Stimulated activated CD8-positive, alpha-beta memory T cell treated with anti-CD3 and anti-CD28 coated beads, Interleukin-15, amount 100 ng/mL, for 24 hours (primary cell): Measurements from ENCODE around the gene TMEM258.

Source experiments
- DNase-seq: peaks from one replicate; pipeline ENCODE4 v3.0.0-alpha.2; 2020; ENCODE audit warnings: low read depth

The TMEM258 gene

DNA sequence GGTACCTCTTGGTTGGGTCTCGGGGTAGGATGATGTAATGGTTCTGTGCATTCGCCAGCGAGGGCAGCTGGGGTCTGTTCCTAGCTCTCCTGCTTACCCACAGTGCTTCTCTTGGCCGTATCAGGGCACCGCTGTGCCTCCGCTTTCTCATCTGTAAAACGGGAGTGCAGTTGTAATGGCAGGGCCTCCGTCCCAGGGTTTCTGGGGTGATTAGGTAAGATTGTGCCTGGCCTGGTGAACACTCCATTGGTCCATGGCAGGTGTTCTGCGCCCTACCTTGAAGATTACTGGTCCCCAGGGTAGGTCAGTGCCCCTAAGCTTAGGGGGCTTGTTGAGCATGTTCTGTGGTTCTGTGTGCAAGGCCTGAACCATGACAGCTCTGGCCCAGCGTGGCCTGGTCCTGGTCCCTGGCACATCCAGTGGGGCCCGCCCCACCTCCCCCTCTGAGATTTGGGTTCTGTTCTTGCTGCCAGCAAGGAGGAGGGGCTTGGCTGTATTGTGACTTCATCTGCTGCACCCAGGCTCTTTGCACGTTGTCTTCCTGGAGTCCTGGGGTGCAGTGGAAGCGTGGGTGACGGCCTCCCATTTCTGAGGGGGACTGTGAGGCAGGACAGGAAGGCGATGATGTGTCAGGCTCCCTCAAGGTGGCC, 35.1 kb downstream of the TMEM258 start:
- DNase-seq = no peak

DNA sequence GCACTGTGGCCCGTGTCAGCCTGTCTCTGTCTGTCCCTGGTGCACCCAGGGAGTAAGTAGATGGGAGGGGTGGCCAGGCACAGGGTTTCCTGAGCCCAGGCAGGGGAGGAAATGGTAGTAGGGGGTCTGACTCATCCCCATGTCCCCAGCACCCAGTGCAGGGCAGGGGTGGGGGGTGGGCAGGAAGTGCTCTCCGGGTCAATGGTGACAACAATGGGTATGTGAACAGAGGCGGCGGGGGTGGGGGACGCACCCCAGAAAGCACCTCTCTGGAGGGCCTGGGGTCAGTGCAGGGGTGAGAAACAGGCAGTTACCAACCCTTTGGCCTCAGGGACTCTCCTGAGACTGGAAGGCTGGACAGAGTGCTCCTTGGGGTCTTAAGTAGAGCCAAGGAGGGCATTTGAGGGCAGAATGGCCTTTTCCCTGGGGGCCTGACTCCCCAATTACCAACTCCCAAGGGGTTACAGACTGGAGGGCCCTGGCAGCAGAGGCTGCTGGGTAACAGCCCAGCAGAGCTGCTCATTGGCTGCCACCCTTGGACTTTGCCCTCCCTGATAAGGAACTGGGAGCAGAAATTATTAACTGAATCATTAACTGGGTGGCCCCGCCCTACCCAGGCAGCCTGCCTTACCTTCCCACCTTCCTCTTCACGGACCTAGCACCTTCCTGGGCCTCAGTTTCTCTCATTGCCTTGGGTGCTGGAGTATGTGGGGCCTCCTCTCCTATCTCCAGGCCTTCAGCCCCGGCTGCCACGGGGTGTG, 35.8 kb downstream of the TMEM258 start:
- DNase-seq = no peak

DNA sequence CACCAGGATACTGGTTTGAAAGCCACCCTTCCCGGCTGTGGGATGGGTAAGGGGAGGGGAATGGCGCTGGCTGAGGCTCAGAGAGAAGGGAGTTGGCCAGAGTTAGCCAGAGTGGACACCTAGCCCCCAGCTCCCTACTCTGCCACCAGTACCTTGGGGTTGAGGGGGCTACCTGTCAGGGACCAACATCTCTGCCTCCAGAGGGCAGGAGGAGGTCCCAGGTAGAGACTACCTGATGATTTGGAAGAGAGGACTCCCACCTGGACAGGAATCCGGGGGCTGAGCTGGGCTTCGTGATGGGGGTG, 36.3 kb downstream of the TMEM258 start:
- no peak for DNase-seq

DNA sequence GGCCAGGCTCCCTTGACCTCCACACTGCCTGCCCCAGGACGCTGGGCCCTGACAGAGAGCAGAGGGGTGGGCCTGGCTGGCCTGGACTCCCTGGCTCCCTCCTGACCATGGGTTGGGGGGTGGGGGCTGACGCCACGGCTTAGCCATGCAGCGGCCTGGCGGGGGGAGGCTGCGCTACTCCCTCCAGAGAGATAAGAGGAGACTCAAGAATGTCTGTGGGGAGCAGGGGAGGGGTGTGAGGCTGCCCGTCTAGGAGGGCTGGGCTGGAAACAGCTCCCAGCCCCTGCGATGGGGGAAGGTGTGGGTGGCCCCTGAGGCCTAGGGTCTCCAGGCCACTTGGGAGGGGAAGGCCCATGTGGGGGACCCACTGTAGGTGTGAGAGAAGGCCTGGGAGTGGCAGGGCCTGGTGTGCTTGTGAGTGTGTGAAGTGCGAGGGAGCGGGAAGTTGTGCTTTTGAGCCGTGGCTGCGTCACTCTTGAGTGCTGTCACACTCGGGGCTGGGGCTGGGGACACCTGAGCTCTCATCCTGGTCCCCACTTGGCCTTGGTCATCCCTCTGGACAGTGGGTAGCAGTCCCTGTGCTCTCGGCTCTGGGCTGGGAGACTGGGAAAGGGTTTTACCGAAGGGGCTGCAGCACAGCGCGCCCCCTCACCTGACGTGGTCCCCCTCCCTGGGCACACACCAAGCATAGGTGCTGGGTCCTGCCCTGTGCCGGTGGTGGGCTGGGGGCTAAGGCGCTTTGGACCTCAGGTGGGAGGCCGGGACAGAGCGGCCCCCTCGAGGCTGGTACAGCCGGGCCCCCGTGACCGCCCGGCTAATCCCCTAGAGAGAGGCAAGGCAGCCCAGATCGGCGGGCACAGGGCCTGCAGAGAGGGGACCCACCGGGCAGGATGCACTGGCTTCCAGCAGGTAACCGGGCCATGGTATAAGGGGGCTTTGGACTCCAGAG, 37.6 kb downstream of the TMEM258 start:
- no peak for DNase-seq

DNA sequence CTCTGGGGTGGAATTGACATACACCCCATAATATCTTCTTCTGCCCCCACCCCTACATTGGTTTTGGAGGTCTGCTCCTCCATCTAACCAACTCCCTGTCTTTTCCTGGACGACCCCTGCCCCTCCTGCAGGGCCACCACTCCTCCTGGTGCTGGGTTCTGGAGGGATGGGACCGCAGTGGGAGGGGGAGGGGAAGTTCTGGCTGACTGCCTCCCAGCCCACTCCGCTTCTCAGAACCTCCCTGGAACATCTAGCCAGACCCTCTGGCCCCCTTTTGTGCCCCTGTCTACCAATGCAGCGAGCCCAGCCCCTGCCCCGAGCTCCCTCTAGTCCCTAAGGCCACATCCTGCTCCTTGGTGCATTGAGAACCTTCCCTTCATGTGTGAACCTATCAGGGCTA, 38.7 kb downstream of the TMEM258 start:
- DNase-seq = no peak

DNA sequence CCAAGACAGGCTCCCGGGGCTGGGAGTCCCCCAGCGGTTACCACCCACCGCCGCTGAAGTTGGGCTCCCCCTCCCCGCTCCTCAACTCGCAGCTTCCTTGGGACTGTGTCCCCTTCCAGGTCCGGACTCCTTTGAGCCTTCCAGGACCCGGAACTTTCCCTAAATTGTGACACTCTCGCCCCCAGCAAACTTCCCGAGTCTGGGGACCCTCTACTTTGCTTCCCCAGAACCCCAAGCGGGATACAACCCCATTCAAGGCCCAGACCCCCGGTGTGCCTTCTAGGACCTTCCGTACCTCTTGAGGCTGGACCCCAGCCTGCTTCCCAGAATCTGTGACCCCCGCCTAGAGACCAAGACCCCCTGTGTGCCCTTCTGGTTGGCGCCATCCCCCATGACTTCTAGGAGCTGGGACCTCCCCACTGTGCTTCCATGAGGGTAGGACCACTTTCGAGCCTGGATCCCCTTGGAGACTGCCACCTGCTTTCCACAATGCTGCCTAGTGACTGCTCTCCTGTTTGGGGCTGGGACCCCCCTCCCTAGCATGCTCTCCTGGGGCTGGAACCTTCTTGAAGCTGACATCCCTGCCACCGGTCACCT, 39.4 kb downstream of the TMEM258 start:
- no peak for DNase-seq

DNA sequence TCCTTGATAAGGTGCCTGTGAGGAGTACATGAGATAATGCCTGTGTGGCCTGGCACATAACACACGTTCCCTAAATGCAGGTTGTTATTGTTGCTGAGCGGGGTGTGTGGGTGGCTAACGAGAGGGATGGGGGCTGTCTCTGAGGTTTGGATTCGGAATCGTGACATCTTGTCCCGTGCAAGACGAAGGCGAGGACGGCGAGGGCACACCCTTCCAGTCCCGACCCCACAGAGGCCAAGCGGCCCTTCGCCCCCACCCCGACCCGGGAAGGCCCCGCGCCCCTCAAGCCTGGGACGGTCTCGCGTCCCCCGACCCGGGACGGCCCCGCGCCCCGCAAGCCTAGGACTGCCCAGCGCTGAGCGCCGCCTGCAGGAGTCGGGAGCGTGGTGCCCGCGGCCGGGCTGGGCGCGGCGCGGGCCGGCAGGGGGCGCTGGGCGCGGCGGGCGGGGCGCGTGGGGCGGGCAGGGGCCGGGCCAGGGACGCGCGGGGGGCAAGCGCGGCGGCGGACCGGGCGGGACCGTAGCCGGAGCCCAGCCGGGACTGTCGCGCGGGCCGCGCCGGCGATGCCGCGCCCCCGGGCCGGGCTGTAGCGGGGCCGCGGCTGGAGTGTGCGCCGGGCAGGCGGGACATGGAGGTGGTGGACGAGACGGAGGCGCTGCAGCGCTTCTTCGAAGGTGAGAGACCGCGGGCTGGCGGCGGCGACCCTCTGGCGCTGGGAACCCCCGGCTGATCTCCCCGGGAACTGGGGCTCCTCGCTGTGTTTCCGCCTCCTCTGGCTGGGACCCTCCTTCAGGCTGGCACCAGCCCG, 40.1 kb downstream of the TMEM258 start, which contains the start of gene MYRF:
Gene MYRF (plus strand): TSS at position 520 of the 808 bp plus-strand sequence. CDS start 109 bp downstream, at position 629.
- peak; percentile 39 for DNase-seq

DNA sequence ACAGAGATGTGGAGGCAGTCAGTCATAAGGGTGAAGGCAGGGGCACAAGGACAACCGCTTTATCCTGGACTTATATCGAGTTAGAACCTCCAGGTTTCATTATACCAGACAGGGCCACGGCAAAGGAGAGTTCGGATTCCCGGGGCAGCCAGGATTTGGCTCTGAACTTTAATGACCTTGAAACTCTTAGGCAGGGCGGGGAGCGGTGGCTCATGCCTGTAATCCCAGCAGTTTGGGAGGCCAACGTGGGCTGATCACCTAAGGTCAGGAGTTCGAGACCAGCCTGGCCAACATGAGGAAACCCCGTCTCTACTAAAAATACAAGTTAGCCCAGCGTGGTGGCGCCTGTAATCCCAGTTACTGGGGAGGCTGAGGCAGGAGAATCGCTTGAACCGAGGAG, 41.0 kb downstream of the TMEM258 start:
- no peak for DNase-seq

DNA sequence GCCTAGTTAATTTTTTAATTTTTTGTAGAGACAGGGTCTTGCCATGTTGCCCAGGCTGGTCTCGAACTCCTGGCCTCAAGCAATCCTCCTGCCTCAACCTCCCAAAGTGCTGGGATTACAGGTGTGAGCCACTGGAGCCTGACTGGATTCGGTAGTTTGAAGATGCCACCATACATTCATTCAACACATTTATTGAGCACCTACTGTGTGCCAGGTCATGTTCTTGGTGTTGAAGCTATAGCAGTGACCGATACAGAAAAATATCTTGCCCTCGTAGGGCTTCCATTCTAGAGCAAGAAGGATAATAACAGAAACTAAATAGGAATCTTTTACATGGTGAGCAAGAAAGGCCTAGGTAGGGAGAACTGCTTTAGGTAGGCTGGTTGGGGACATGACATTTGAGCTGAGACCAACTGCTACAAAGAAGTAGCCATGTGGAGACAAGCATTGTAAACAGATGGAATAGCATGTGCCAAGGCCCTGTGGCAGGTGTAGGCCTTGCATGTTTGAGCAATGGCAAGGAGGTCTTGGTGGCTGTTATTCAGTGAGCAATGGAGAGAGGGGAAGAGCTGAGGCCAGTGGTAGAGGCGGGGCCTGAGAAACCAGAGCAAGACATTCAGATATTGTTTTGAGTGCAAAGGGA, 41.6 kb downstream of the TMEM258 start:
- DNase-seq = no peak

DNA sequence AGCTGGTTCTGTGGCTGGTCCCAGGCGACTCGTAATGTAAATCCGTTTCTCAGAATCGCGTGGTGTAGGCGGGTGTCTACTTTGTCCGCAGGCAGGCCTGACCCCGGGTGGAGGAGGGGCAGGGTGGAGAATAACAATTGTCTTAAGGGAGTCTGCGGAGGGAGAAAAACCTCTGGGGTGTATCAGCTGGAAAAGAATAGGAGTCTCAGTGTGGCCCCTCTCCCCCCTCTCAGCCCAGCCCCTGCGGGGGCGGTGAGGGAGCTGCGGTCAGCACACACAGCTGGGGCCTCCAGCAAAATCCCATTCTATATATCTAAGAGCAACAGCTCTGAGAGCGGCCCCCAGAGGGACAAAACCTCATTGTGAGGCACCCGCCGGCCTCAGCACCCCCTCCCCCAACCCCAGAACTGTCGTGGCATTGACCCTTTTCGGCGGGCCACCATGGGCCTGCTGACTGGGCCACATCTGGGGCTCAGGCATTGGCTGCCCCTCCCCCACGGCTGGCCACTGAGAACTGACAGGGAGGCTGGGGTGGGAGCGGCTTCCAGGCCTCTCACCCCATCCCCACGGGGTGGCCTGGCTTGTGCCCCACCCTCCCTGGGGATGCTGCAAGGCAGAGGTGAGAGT, 42.7 kb downstream of the TMEM258 start:
- DNase-seq = no peak

DNA sequence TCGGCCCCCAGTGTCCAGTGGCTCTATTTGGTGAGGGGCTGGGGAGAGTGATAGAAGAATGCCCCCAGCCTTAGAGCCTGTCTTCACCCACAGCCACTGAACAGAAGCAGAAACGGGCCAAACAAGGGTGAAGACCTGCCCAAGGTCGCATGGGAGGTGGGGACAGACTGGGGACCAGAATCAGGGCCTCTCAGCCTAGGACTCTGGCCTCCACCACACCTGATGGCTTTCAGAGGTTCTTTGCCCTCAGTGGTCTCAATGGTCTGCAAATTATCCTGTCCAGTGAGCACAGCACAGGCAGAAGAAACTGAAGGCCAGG, 44.5 kb downstream of the TMEM258 start:
- no peak for DNase-seq

DNA sequence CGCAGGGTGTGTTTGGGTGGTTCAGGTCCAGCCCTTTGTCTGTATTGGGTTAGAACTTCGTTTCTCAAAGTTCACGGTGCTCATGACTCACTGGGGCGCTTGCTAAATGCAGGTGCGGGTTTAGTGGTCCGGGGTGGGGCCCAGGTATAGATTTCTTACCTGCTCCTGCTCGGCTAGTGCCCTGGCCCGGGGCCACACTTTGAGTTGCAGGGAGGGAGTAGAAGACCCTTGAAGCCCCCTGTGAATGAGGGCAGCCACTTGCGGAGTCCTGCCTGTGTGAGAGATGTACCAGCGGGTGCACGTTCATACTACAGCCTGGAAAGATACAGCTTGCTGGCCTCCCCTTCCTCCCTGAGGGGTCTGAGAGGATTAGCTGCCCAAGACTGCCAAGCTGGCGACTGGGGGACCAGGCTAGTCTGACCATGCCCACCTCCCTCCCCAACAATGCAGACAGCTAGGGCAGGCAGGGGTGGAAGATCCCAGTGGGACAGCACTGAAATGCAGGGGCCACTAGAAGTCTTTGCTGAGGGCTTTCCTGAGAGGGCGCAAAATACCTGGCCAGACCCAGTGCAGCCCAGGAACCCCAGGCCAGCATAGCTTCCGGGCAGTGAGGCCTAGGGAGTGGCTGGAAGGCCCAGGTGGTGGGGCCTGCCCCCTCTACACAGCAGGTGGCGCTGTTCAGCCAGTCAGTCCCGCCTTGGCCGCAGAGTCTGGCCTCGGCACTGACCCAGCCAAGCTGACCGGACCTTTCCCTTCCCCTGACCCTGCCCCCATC, 45.0 kb downstream of the TMEM258 start:
- DNase-seq = no peak

DNA sequence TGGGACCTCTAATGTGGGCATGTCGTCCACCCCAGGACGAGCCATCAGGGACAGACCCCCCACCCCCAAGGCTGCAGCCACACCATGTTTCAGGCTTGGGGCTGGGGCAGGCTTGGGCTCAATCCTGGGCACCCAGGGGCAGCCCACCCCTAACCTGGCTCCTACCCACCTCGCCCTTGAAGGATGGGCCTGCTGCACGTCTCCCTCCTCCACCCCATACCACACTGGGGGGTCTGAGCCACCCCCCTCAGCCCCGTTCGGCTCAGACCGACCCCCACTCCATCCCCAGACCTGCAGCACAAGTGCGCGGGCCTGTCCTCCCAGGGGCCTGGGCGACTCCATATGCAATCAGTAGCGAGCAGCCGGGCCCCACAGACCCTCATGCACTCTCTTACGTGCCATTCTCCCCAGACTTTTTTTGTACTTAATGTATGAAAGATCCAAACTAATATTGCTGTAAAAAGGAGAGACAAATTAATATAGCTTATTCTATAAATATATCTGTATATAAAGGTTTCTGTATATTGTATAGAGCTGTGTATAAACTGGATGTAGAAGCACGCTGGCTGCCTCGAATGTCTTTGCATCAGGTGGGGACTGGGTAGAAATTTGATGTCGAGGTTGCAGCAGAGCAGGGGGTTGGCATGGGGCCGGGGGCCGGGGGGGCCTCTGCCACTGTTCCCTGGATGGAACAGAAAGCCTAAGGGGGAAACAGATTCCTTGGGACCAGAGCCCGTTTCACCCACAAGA, 45.8 kb downstream of the TMEM258 start:
- DNase-seq = no peak

DNA sequence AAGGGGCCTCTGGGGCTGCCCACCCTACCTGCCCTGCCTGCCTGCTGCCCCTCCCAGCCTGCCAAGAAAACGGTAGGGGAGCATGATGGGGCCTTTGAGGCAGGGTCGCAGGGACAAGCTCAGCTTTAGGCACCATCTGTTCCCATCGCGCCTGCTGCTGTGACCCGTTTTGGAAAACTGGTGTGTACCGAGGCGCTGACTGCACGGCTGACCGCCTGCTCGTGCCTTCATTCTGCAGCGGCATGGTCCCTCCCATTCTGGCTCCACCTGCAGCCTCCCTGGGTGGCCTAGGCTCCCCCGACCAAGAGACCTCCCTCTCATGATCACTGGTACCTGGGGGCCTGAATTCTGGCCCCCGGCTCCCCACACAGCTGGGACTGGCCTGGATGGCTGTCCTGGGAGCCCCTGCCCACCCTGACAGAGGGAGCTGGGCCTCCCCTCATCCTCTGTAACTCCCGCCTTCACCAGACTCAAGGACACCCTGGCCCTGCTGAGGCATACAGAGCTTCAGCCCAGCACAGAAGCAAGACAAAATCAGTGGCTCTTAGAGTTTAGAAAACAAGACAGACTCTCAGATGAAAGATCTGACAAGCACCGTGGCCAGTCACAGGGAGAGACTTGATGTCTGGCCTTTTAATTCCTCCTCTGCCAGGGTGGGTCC, 46.5 kb downstream of the TMEM258 start:
- no peak for DNase-seq

DNA sequence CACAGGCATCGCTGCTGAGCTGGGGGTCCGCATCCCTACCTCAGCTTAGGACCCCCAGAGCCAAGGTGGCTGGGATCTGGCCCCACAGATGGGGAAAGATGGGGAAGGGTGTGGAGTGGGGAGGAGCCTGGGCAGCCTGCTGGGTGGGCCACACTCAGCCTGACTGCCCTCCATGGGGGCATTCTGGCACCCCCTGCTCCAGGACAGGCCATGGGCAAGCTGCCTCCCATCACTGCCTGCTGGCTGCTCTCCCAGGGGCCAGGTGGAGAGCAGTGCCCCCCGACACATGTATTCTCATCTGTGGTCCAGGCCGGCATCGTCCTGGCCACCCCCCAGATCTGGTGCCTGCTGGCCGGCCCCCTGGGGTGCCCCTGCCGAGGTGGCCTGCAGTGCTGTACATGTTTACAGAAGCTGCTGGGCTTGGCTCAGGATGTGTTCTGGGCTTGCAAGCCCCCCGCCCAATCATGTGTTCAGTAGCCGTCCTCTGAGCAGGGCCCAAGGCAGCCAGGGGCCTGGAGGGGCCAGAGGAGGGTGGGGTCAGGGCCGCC, 47.7 kb downstream of the TMEM258 start:
- DNase-seq = no peak

DNA sequence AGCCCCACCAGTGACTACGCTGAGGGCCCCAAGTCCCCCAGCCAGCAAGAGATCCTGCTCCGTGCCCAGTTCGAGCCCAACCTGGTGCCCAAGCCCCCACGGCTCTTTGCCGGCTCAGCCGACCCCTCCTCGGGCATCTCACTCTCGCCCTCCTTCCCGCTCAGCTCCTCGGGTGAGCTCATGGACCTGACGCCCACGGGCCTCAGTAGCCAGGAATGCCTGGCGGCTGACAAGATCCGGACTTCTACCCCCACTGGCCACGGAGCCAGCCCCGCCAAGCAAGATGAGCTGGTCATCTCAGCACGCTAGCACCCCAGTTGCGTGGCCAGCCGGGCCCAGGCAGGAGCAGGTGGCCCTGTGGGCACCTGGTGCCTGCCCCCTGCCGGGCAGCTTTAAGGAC, 48.2 kb downstream of the TMEM258 start:
- no peak for DNase-seq

DNA sequence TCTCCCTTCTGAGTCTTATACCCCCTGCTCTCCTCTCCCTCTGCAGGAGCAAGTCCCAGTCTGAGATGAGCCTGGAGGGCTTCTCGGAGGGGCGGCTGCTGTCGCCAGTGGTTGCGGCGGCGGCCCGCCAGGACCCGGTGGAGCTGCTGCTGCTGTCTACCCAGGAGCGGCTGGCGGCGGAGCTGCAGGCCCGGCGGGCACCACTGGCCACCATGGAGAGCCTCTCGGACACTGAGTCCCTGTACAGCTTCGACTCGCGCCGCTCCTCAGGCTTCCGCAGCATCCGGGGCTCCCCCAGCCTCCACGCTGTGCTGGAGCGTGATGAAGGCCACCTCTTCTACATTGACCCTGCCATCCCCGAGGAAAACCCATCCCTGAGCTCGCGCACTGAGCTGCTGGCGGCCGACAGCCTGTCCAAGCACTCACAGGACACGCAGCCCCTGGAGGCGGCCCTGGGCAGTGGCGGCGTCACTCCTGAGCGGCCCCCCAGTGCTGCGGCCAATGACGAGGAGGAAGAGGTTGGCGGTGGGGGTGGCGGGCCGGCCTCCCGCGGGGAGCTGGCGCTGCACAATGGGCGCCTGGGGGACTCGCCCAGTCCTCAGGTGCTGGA, 48.8 kb downstream of the TMEM258 start:
- DNase-seq = no peak

DNA sequence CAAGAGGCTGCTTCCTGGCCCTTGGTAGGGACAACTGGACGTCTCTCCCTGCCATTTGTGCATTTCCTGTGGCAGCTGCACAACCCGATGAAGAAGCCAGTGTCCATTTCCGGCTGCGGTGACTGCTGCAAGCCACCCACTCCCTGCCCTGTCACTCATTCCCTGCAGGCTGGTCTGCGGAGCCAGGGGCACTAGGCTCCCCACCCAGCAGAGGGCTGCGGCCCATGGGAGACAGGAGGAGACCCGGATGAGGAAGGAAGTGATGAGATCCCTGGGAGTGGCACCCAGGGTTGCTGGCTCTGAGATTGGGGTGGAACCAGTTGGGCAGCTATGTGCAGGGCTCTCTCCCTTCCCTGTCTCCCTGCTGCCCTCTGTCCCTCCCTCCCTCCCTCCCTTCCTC, 50.0 kb downstream of the TMEM258 start:
- no peak for DNase-seq
